Measurements from ENCODE around the gene FRY.

GRCh38 chr13:32243695-32244094 is 212.1 kb downstream of the FRY start:
- TF ChIP-seq CTCF (IDR thresholded peaks at IDR 0.05 in 2 of 3, conservative IDR thresholded peaks at IDR 0.05 in 1 of 3; ENCODE audit: control insufficient read depth in 2 of 3, extremely low read depth in 1 of 3, insufficient read depth in 1 of 3, low read depth in 3 of 3, low read length in 3 of 3) (no peak), RB1 (IDR thresholded peaks at IDR 0.05; ENCODE audit: borderline replicate concordance) (no peak), EZH2 (IDR thresholded peaks at IDR 0.05; ENCODE audit: borderline replicate concordance, control insufficient read depth, low read depth, low read length) (no peak), POLR2A (IDR thresholded peaks at IDR 0.05; ENCODE audit: low read depth, low read length) (no peak), POLR2AphosphoS5 (IDR thresholded peaks at IDR 0.05; ENCODE audit: low read length) (no peak), ZNF592 (IDR thresholded peaks at IDR 0.05) (no peak), RCOR1 (conservative IDR thresholded peaks at IDR 0.05; ENCODE audit: low read depth, low read length) (no peak), RAD21 (IDR thresholded peaks at IDR 0.05; ENCODE audit: insufficient read depth, low read depth, low read length) (no peak), TARDBP (IDR thresholded peaks at IDR 0.05; ENCODE audit: borderline replicate concordance) (no peak)
